ENCODE results near the gene SOCS4.

Gene SOCS4

DNA sequence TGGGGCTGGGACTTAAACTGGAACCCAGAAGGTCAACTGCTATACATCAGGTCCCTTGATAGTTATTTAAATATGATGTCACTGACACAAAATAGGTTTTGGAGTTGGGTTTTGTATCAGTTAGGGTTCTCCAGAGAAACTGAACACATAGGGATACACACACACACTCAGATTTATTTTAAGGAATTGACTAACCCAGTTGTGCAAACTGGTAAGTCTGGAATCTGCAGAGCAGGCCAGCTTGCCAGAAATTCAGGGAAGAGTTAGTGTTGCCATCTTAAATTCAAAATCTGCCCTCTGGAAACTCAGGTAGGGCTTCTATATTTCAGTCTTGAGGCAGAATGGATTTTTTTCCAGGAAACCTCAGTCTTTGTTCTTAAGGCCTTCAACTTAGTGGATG lies 61.3 kb downstream of the SOCS4 start:
- TF ChIP-seq SIN3A (IDR thresholded peaks at IDR 0.05; ENCODE audit: borderline replicate concordance, insufficient read depth, low read length) (no peak), FOXP2 (optimal IDR thresholded peaks at IDR 0.05; ENCODE audit: borderline replicate concordance, extremely low read depth, extremely low read length, insufficient read depth) (no peak), TAF1 (IDR thresholded peaks at IDR 0.05; ENCODE audit: borderline replicate concordance, insufficient read depth, low read length) (no peak), POLR2AphosphoS5 (IDR thresholded peaks at IDR 0.05; ENCODE audit: low read depth, low read length) (no peak)
- TF ChIP-seq, protein P1, sequence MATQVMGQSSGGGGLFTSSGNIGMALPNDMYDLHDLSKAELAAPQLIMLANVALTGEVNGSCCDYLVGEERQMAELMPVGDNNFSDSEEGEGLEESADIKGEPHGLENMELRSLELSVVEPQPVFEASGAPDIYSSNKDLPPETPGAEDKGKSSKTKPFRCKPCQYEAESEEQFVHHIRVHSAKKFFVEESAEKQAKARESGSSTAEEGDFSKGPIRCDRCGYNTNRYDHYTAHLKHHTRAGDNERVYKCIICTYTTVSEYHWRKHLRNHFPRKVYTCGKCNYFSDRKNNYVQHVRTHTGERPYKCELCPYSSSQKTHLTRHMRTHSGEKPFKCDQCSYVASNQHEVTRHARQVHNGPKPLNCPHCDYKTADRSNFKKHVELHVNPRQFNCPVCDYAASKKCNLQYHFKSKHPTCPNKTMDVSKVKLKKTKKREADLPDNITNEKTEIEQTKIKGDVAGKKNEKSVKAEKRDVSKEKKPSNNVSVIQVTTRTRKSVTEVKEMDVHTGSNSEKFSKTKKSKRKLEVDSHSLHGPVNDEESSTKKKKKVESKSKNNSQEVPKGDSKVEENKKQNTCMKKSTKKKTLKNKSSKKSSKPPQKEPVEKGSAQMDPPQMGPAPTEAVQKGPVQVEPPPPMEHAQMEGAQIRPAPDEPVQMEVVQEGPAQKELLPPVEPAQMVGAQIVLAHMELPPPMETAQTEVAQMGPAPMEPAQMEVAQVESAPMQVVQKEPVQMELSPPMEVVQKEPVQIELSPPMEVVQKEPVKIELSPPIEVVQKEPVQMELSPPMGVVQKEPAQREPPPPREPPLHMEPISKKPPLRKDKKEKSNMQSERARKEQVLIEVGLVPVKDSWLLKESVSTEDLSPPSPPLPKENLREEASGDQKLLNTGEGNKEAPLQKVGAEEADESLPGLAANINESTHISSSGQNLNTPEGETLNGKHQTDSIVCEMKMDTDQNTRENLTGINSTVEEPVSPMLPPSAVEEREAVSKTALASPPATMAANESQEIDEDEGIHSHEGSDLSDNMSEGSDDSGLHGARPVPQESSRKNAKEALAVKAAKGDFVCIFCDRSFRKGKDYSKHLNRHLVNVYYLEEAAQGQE (IDR thresholded peaks at IDR 0.05; ENCODE audit: insufficient read depth in 1 of 2, low read depth in 2 of 2, low read length in 2 of 2), result no peak

DNA sequence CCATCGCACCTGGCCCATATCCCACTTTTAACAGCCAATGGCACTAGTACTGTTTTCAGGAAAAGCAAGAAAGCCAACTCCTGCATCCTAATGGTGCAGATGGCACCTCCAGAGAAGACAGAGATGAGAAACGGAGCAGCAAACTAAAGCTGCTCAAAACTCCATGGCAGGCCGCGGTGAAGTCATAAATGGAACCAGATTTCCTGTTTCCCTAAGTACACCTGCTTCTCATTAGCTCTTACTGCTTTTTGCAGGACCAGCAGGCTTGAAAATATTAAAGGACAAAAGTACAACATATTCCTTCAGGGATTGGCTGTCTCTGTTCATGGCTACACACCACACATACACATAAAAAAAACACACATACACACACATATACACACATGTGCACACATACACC lies 65.3 kb downstream of the SOCS4 start:
- no peak for TF ChIP-seq TAF1 (IDR thresholded peaks at IDR 0.05; ENCODE audit: borderline replicate concordance, insufficient read depth, low read length)

DNA sequence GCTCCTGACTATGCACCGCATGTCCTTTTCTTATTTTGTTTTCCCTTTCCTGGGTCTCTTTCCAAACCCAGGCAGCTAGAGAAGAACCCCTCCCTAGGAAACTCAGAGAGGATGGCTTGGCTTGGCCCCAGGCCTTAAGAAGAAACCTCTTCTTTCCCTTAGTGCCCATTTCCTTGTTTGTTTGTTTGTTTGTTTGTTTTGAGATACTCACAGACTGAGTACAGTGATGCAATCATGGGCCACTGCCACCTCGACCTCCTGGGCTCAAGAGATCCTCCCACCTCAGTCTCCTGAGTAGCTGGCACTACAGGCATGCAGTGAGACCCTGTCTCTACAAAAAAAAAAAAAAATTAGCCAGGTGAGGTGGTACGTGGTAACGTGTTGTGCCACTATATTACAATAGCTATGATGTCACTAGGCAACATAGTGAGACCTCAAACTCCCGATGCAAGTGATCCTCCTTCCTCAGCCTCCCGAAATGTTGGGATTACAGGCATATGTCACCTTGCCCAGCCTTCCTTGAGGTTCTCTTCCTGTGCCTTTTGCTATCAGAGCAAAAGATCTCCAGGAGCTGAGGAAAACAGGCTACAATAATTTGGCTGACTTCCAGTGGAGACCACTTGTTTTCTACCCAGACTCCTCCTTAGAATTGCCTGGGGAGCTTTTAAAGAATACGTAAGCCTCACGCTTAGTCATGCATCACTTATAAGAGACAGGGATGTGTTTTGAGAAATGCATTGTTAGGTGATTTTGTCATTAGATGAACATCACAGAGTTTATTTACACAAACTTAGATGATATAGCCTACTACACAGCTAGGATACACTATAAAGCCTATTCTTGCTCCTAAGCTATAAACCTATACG lies 67.5 kb downstream of the SOCS4 start:
- no peak for TF ChIP-seq POLR2AphosphoS5 (IDR thresholded peaks at IDR 0.05; ENCODE audit: low read depth, low read length)
- no peak for TF ChIP-seq FOXP2 (optimal IDR thresholded peaks at IDR 0.05; ENCODE audit: borderline replicate concordance, extremely low read depth, extremely low read length, insufficient read depth)
- TF ChIP-seq SIN3A (IDR thresholded peaks at IDR 0.05; ENCODE audit: borderline replicate concordance, insufficient read depth, low read length), result no peak
- no peak for TF ChIP-seq TAF1 (IDR thresholded peaks at IDR 0.05; ENCODE audit: borderline replicate concordance, insufficient read depth, low read length)

DNA sequence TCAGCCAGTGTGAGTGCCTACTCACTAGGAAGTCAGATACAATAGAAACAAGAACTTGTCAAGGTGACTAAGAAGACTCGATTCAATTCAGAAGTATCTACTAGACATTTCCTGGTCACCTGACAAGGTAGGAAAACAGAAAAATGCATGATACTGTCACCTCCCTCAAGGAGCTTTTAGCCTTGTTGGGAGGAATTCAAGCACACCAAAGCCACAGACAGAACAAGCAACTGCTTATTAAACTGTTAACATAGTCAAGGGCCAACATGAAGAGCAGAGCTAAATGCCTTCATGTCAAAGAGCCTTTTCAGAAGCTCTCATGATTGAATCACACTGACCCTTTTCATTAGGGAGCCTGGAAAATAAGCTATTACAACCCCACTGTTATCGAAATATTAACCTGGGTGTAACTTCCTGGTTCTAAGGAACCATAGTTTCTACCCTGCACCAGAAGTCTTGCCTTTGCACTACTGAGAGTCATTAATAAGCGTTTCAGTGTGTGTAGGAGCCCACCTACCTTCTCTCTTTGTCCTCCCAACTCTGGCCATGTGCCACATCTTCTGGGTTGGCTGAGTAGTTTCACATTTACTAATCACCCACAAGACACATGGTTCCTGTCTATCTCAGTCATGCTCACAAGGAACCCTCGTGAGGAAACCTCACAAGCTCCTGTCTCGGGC lies 71.0 kb downstream of the SOCS4 start:
- TF ChIP-seq FOXP2 (optimal IDR thresholded peaks at IDR 0.05; ENCODE audit: borderline replicate concordance, extremely low read depth, extremely low read length, insufficient read depth), result no peak
- TF ChIP-seq POLR2AphosphoS5 (IDR thresholded peaks at IDR 0.05; ENCODE audit: low read depth, low read length), result no peak
- no peak for TF ChIP-seq TAF1 (IDR thresholded peaks at IDR 0.05; ENCODE audit: borderline replicate concordance, insufficient read depth, low read length)
- no peak for TF ChIP-seq SIN3A (IDR thresholded peaks at IDR 0.05; ENCODE audit: borderline replicate concordance, insufficient read depth, low read length)
- TF ChIP-seq, protein P1 (IDR thresholded peaks at IDR 0.05; ENCODE audit: insufficient read depth in 1 of 2, low read depth in 2 of 2, low read length in 2 of 2), result no peak

DNA sequence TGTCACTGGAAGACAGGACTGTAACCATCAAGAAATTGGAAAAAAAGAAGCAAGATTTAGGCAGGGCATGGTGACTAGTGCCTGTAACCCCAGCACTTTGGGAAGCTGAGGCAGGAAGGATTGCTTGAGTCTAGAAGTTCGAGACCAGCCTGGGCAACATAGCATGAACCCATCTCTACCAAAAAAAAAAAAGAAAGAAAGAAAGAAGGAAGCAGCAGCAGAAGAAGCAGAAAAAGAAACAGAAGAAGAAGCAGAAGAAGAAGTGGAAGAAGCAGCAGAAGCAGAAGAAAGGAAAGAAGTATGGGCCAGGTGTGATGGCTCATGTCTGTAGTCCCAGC lies 71.5 kb downstream of the SOCS4 start:
- no peak for TF ChIP-seq TAF1 (IDR thresholded peaks at IDR 0.05; ENCODE audit: borderline replicate concordance, insufficient read depth, low read length)
- TF ChIP-seq FOXP2 (optimal IDR thresholded peaks at IDR 0.05; ENCODE audit: borderline replicate concordance, extremely low read depth, extremely low read length, insufficient read depth), result no peak
- no peak for TF ChIP-seq POLR2AphosphoS5 (IDR thresholded peaks at IDR 0.05; ENCODE audit: low read depth, low read length)
- TF ChIP-seq, protein P1 (IDR thresholded peaks at IDR 0.05; ENCODE audit: insufficient read depth in 1 of 2, low read depth in 2 of 2, low read length in 2 of 2), result no peak
- no peak for TF ChIP-seq SIN3A (IDR thresholded peaks at IDR 0.05; ENCODE audit: borderline replicate concordance, insufficient read depth, low read length)

Data from PFSK-1 (cell line).